ENCODE results near the gene CYP2D6.
"Not testable (repeated sequence)": the region's sequence is repeated elsewhere in the genome, so short reads cannot be mapped to it uniquely, and the experiment has no call there.

Gene CYP2D6

GRCh38 chr22:42131562-42131961 is 952 bp upstream of the CYP2D6 start:
- Histone ChIP-seq H3K9ac (no peak overlapping the region), H3K4me1 (ENCODE audit: low read depth, poor library complexity, severe bottlenecking) (no peaks in the 10 kb centered on the region), H3K27ac (no peak overlapping the region), H3K79me2 (ENCODE audit: insufficient read depth, low read depth) (no peaks in the 10 kb centered on the region), H2AFZ (ENCODE audit: low read depth) (no peak overlapping the region), H3K36me3 (ENCODE audit: insufficient read depth) (no peaks in the 10 kb centered on the region), H3K4me3 (IDR thresholded peaks at IDR 0.05; ENCODE audit: insufficient read depth, low read depth, low read length) (no peak overlapping the region), H3K27me3 (ENCODE audit: insufficient read depth, low read depth) (no peaks in the 10 kb centered on the region), H4K20me1 (ENCODE audit: insufficient read depth) (no peaks in the 10 kb centered on the region), H3K4me2 (no peak overlapping the region)
- TF ChIP-seq CTCF (conservative IDR thresholded peaks at IDR 0.05; ENCODE audit: low read depth, low read length) = no peak

- H3K27me3 ChIP-seq (ENCODE audit: insufficient read depth, low read depth); H3K27ac ChIP-seq; H3K4me3 ChIP-seq (IDR thresholded peaks at IDR 0.05; ENCODE audit: insufficient read depth, low read depth, low read length); H4K20me1 ChIP-seq (ENCODE audit: insufficient read depth); H2AFZ ChIP-seq (ENCODE audit: low read depth); H3K9ac ChIP-seq; H3K4me2 ChIP-seq; H3K79me2 ChIP-seq (ENCODE audit: insufficient read depth, low read depth); H3K36me3 ChIP-seq (ENCODE audit: insufficient read depth); H3K4me1 ChIP-seq (ENCODE audit: low read depth, poor library complexity, severe bottlenecking): not testable (repeated sequence)
Measured at GRCh38 chr22:42130182-42130581, 428 bp downstream of the CYP2D6 start.

- not testable (repeated sequence) for H3K4me3 ChIP-seq (IDR thresholded peaks at IDR 0.05; ENCODE audit: insufficient read depth, low read depth, low read length); H3K4me1 ChIP-seq (ENCODE audit: low read depth, poor library complexity, severe bottlenecking); H3K36me3 ChIP-seq (ENCODE audit: insufficient read depth); H3K79me2 ChIP-seq (ENCODE audit: insufficient read depth, low read depth); H3K9ac ChIP-seq; H4K20me1 ChIP-seq (ENCODE audit: insufficient read depth); H3K27me3 ChIP-seq (ENCODE audit: insufficient read depth, low read depth); H2AFZ ChIP-seq (ENCODE audit: low read depth); H3K27ac ChIP-seq; H3K4me2 ChIP-seq
Measured at GRCh38 chr22:42128776-42129694, 1.6 kb downstream of the CYP2D6 start.

- H3K4me2 ChIP-seq; H2AFZ ChIP-seq (ENCODE audit: low read depth); H3K4me1 ChIP-seq (ENCODE audit: low read depth, poor library complexity, severe bottlenecking); H3K36me3 ChIP-seq (ENCODE audit: insufficient read depth); H3K9ac ChIP-seq; H3K4me3 ChIP-seq (IDR thresholded peaks at IDR 0.05; ENCODE audit: insufficient read depth, low read depth, low read length); H4K20me1 ChIP-seq (ENCODE audit: insufficient read depth); H3K27me3 ChIP-seq (ENCODE audit: insufficient read depth, low read depth); H3K27ac ChIP-seq; H3K79me2 ChIP-seq (ENCODE audit: insufficient read depth, low read depth): not testable (repeated sequence)
Measured at GRCh38 chr22:42128007-42128406, 2.6 kb downstream of the CYP2D6 start.

- Histone ChIP-seq H3K4me1 (ENCODE audit: low read depth, poor library complexity, severe bottlenecking) (no peaks in the 10 kb centered on the region), H2AFZ (ENCODE audit: low read depth) (no peak overlapping the region), H3K27ac (no peak overlapping the region), H4K20me1 (ENCODE audit: insufficient read depth) (no peaks in the 10 kb centered on the region), H3K79me2 (ENCODE audit: insufficient read depth, low read depth) (no peaks in the 10 kb centered on the region), H3K27me3 (ENCODE audit: insufficient read depth, low read depth) (no peaks in the 10 kb centered on the region), H3K36me3 (ENCODE audit: insufficient read depth) (no peaks in the 10 kb centered on the region), H3K4me2 (no peak overlapping the region), H3K4me3 (IDR thresholded peaks at IDR 0.05; ENCODE audit: insufficient read depth, low read depth, low read length) (no peak overlapping the region), H3K9ac (no peak overlapping the region)
- no peak for TF ChIP-seq CTCF (conservative IDR thresholded peaks at IDR 0.05; ENCODE audit: low read depth, low read length)
Measured at GRCh38 chr22:42127606-42128005, 3.0 kb downstream of the CYP2D6 start.

- not testable (repeated sequence) for H4K20me1 ChIP-seq (ENCODE audit: insufficient read depth); H2AFZ ChIP-seq (ENCODE audit: low read depth); H3K4me2 ChIP-seq; H3K27ac ChIP-seq; H3K27me3 ChIP-seq (ENCODE audit: insufficient read depth, low read depth); H3K36me3 ChIP-seq (ENCODE audit: insufficient read depth); H3K79me2 ChIP-seq (ENCODE audit: insufficient read depth, low read depth); H3K9ac ChIP-seq; H3K4me1 ChIP-seq (ENCODE audit: low read depth, poor library complexity, severe bottlenecking); H3K4me3 ChIP-seq (IDR thresholded peaks at IDR 0.05; ENCODE audit: insufficient read depth, low read depth, low read length)
Measured at GRCh38 chr22:42123529-42123928, 7.1 kb downstream of the CYP2D6 start.

- H3K9ac ChIP-seq; H4K20me1 ChIP-seq (ENCODE audit: insufficient read depth); H3K79me2 ChIP-seq (ENCODE audit: insufficient read depth, low read depth); H3K4me1 ChIP-seq (ENCODE audit: low read depth, poor library complexity, severe bottlenecking); H3K36me3 ChIP-seq (ENCODE audit: insufficient read depth); H3K27me3 ChIP-seq (ENCODE audit: insufficient read depth, low read depth); H3K27ac ChIP-seq; H3K4me2 ChIP-seq; H3K4me3 ChIP-seq (IDR thresholded peaks at IDR 0.05; ENCODE audit: insufficient read depth, low read depth, low read length); H2AFZ ChIP-seq (ENCODE audit: low read depth): not testable (repeated sequence)
Measured at GRCh38 chr22:42120231-42121021, 10.2 kb downstream of the CYP2D6 start.

Measured in KMS-11 (cell line).